ENCODE data around the gene PHETA2. TPM values are rescaled to one million over a fixed set of nuclear protein-coding genes. Genes with fewer than 3 reads are reported as not detected.

The PHETA2 gene
- total and polyA plus RNA-seq, 2 of the 8 experiments (the other 6 are each of a cell fraction or from before 2014, with no cell fraction given): 7.4 to 7.6 TPM

DNA sequence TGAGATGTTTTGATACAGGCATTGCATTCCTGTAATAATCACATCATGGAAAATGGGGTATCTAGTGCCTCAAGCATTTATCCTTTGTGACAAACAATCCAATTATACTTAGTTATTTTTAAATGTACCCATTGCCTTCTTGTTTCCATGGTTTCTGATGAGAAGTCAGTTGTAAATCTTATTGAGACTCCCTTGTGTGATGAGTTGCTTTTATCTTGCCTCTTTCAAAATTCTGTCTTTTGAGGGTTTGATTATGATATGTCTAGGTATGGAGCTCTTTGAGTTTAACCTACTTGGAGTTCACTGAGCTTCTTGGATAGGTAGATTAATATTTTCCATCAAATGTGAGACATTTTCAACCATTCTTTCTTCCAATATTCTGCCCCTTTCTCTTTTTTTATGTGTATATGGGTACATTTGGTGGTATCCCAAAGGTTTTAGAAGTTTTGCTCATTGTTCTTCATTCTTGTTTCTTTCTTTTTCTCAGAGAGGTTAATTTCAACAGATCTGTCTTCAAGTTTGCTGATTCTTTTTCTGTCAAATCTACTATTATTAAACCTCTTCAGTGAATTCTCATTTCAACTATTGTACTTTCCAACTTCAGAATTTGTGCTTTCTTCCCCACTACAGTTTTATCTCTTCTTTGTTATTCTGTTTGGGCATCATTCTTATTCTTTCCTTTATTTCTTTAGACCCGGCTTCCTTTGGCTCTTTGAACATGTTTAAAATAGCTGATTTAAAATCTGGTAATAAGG is 17.1 kb upstream of the PHETA2 start (continued):
- TF ChIP-seq RNF2 (IDR thresholded peaks at IDR 0.05; ENCODE audit: borderline replicate concordance, low read depth, low read length, missing control alignments, poor library complexity, severe bottlenecking) (no peak), SIRT6 (IDR thresholded peaks at IDR 0.05; ENCODE audit: low read length) (no peak), BRCA1 (IDR thresholded peaks at IDR 0.05; ENCODE audit: low read depth, low read length) (no peak), GTF2F1 (IDR thresholded peaks at IDR 0.05; ENCODE audit: borderline replicate concordance, low read depth, low read length) (no peak), RFX5 (IDR thresholded peaks at IDR 0.05; ENCODE audit: borderline replicate concordance, low read depth, low read length) (no peak)

All from H1 (cell line).